Measurements from ENCODE around the gene CBLL1. TPM values are rescaled to one million over a fixed set of nuclear protein-coding genes. Genes with fewer than 3 reads are reported as not detected.
A peak's percentile ranks its signal among the peaks of the same experiment; 100 is the strongest.

Gene CBLL1
- polyA plus RNA-seq, 2 of the 4 experiments (the other 2 are of a cell fraction), result 26.1 to 40.5 TPM

- ChIA-PET CTCF (no interaction called here), POLR2A (no interaction called here)
- Histone ChIP-seq H3K4me3 (no peak overlapping the region), H3K9me3 (no peaks in the 10 kb centered on the region), H3K27ac (no peak overlapping the region), H3K4me2 (no peak overlapping the region), H3K4me1 (no peaks in the 10 kb centered on the region)
- ATAC-seq, result no peak
- 16% methylated on average over 1 of the region's 1 CpG for WGBS (ENCODE audit: missing lambda C conversion rate)
- no peak for TF ChIP-seq HMGXB4 (CRISPR knock-in tag; IDR thresholded peaks at IDR 0.05; ENCODE audit: borderline replicate concordance)
- TF ChIP-seq EHMT2 (IDR thresholded peaks at IDR 0.05; ENCODE audit: low read depth), result no peak
- TF ChIP-seq CHD2 (IDR thresholded peaks at IDR 0.05; ENCODE audit: low read length, partially characterized antibody), result no peak
- no peak for FAIRE-seq
- DNase-seq (ENCODE audit: low read depth in 1 of 2, low spot score in 1 of 2), result no peak
These were observed 24.3 kb downstream of the CBLL1 start for GRCh38 chr7:107768263-107768662.

GRCh38 chr7:107773027-107773426 lies 29.1 kb downstream of the CBLL1 start:
- TF ChIP-seq RFX5 (IDR thresholded peaks at IDR 0.05) (no peak), RNF2 (IDR thresholded peaks at IDR 0.05; ENCODE audit: borderline replicate concordance, low read depth) (no peak), RAD21 (conservative IDR thresholded peaks at IDR 0.05 in 1 of 2, IDR thresholded peaks at IDR 0.05 in 1 of 2) (no peak), EHMT2 (IDR thresholded peaks at IDR 0.05; ENCODE audit: low read depth) (no peak), CHD2 (IDR thresholded peaks at IDR 0.05; ENCODE audit: low read length, partially characterized antibody) (no peak), NPAS2 (CRISPR knock-in tag; IDR thresholded peaks at IDR 0.05; ENCODE audit: borderline replicate concordance) (no peak), EHF (CRISPR knock-in tag; IDR thresholded peaks at IDR 0.05) (no peak), KDM1A (IDR thresholded peaks at IDR 0.05; ENCODE audit: low read depth) (no peak), NFE2L2 (conservative IDR thresholded peaks at IDR 0.05; ENCODE audit: low read length) (no peak), MAZ (IDR thresholded peaks at IDR 0.05; ENCODE audit: borderline replicate concordance, low read depth, low read length) (no peak), ATOH8 (CRISPR knock-in tag; IDR thresholded peaks at IDR 0.05; ENCODE audit: low read depth) (no peak), CBX2 (IDR thresholded peaks at IDR 0.05; ENCODE audit: borderline replicate concordance, low read depth) (no peak), RCOR1 (IDR thresholded peaks at IDR 0.05; ENCODE audit: low read depth, low read length) (no peak), MAX (IDR thresholded peaks at IDR 0.05) (no peak)
- H3K4me3 ChIP-seq, result no peak overlapping the region
- peak; percentile 28 for FAIRE-seq
- no peak overlapping the region for H3K4me2 ChIP-seq
- no peaks in the 10 kb centered on the region for H3K4me1 ChIP-seq
- no peak for DNase-seq (ENCODE audit: low read depth in 1 of 2, low spot score in 1 of 2)
- ChIA-PET POLR2A (interaction anchor here (0.5 kb wide), 1 partner anchor 42 kb away, joined by 3 read pairs; no protein-coding TSS in a partner anchor), CTCF (interaction anchor here (1.2 to 1.4 kb wide), 2 partner anchors 102 to 106 kb away, joined by 3 to 4 read pairs; no protein-coding TSS in a partner anchor)
- H3K27ac ChIP-seq, result no peak overlapping the region
- ATAC-seq, result no peak
- WGBS (ENCODE audit: missing lambda C conversion rate), result 47% methylated on average over 2 of the region's 2 CpGs
- no peaks in the 10 kb centered on the region for H3K9me3 ChIP-seq

GRCh38 chr7:107777702-107778101 lies 33.8 kb downstream of the CBLL1 start:
- Histone ChIP-seq H3K27ac (no peak overlapping the region), H3K4me3 (no peak overlapping the region), H3K4me2 (no peak overlapping the region), H3K4me1 (no peaks in the 10 kb centered on the region), H3K9me3 (no peaks in the 10 kb centered on the region)
- no peak for FAIRE-seq
- ATAC-seq, result no peak
- ChIA-PET CTCF (no interaction called here), POLR2A (no interaction called here)
- 62% methylated on average over 3 of the region's 3 CpGs for WGBS (ENCODE audit: missing lambda C conversion rate)
- TF ChIP-seq RCOR1 (IDR thresholded peaks at IDR 0.05; ENCODE audit: low read depth, low read length) (no peak), MAFK (IDR thresholded peaks at IDR 0.05; ENCODE audit: partially characterized antibody) (no peak), CTCF (IDR thresholded peaks at IDR 0.05) (no peak), RFX5 (IDR thresholded peaks at IDR 0.05) (no peak), FOSL2 (IDR thresholded peaks at IDR 0.05) (no peak), FOSL2 (CRISPR knock-in tag; IDR thresholded peaks at IDR 0.05) (no peak), MYC (IDR thresholded peaks at IDR 0.05; ENCODE audit: borderline replicate concordance, low read length) (no peak), EHMT2 (IDR thresholded peaks at IDR 0.05; ENCODE audit: low read depth) (no peak)
- DNase-seq (ENCODE audit: low read depth in 1 of 2, low spot score in 1 of 2), result no peak
